ENCODE data around the gene ZDHHC7. TPM values are rescaled to one million over a fixed set of nuclear protein-coding genes. Genes with fewer than 3 reads are reported as not detected.

Gene ZDHHC7
- total RNA-seq, 4 donors from 2014 or later, result 45.9 to 65.5 (median 54.3) TPM

- H3K27ac ChIP-seq, result no peak overlapping the region
Observed at GRCh38 chr16:84985079-84986065, 26.0 kb downstream of the ZDHHC7 start.

GRCh38 chr16:84982434-84982833 is 28.9 kb downstream of the ZDHHC7 start:
- no peak overlapping the region for H3K27ac ChIP-seq
- no peak overlapping the region for H3K4me3 ChIP-seq
- peaks cover 72% of the 10 kb centered on the region for H3K36me3 ChIP-seq
- 73% methylated on average over 9 of the region's 9 CpGs for WGBS
- H3K9me3 ChIP-seq, result no peaks in the 10 kb centered on the region
- peaks cover 28% of the 10 kb centered on the region for H3K4me1 ChIP-seq
- TF ChIP-seq CTCF (IDR thresholded peaks at IDR 0.05) (no peak), EP300 (IDR thresholded peaks at IDR 0.05) (no peak), POLR2AphosphoS5 (IDR thresholded peaks at IDR 0.05) (no peak), POLR2A (IDR thresholded peaks at IDR 0.05) (no peak)
- DNase-seq (ENCODE audit: low spot score in 2 of 2), result no peak
- no peaks in the 10 kb centered on the region for H3K27me3 ChIP-seq

More at GRCh38 chr16:84985079-84986065, 26.0 kb downstream of the ZDHHC7 start:
- Histone ChIP-seq H3K27me3 (no peaks in the 10 kb centered on the region), H3K9me3 (no peaks in the 10 kb centered on the region), H3K4me1 (peaks cover 27% of the 10 kb centered on the region), H3K4me3 (no peak overlapping the region), H3K36me3 (peaks cover 79% of the 10 kb centered on the region)
- WGBS, result 81% methylated on average over 15 of the region's 15 CpGs
- DNase-seq (ENCODE audit: low spot score in 2 of 2), result no peak
- TF ChIP-seq POLR2A (IDR thresholded peaks at IDR 0.05) (no peak), POLR2AphosphoS5 (IDR thresholded peaks at IDR 0.05) (no peak), EP300 (IDR thresholded peaks at IDR 0.05) (no peak), CTCF (IDR thresholded peaks at IDR 0.05) (no peak)

GRCh38 chr16:84979516-84979915 is 31.8 kb downstream of the ZDHHC7 start:
- 84% methylated on average over 4 of the region's 4 CpGs for WGBS
- Histone ChIP-seq H3K27ac (no peak overlapping the region), H3K9me3 (no peaks in the 10 kb centered on the region), H3K27me3 (no peaks in the 10 kb centered on the region), H3K4me1 (peaks cover 16% of the 10 kb centered on the region), H3K4me3 (no peak overlapping the region), H3K36me3 (peaks cover 80% of the 10 kb centered on the region)
- DNase-seq (ENCODE audit: low spot score in 2 of 2), result no peak
- TF ChIP-seq POLR2AphosphoS5 (IDR thresholded peaks at IDR 0.05) (no peak), POLR2A (IDR thresholded peaks at IDR 0.05) (no peak), CTCF (IDR thresholded peaks at IDR 0.05) (no peak), EP300 (IDR thresholded peaks at IDR 0.05) (no peak)

GRCh38 chr16:84976644-84977400 is 34.5 kb downstream of the ZDHHC7 start:
- no peaks in the 10 kb centered on the region for H3K9me3 ChIP-seq
- TF ChIP-seq EP300 (IDR thresholded peaks at IDR 0.05) (no peak), CTCF (IDR thresholded peaks at IDR 0.05) (no peak), POLR2A (IDR thresholded peaks at IDR 0.05) (no peak), POLR2AphosphoS5 (IDR thresholded peaks at IDR 0.05) (no peak)
- H3K27me3 ChIP-seq, result no peaks in the 10 kb centered on the region
- peaks cover 13% of the 10 kb centered on the region for H3K4me1 ChIP-seq
- DNase-seq (ENCODE audit: low spot score in 2 of 2), result no peak
- H3K4me3 ChIP-seq, result no peak overlapping the region
- 70% methylated on average over 16 of the region's 17 CpGs for WGBS
- H3K36me3 ChIP-seq, result peaks cover 74% of the 10 kb centered on the region
- H3K27ac ChIP-seq, result no peak overlapping the region

- Histone ChIP-seq H3K4me3 (no peak overlapping the region), H3K27me3 (no peaks in the 10 kb centered on the region), H3K27ac (no peak overlapping the region), H3K36me3 (peaks cover 61% of the 10 kb centered on the region), H3K9me3 (no peaks in the 10 kb centered on the region), H3K4me1 (peaks cover 15% of the 10 kb centered on the region)
- TF ChIP-seq POLR2AphosphoS5 (IDR thresholded peaks at IDR 0.05) (no peak), POLR2A (IDR thresholded peaks at IDR 0.05) (no peak), EP300 (IDR thresholded peaks at IDR 0.05) (no peak), CTCF (IDR thresholded peaks at IDR 0.05) (no peak)
- 92% methylated on average over 21 of the region's 22 CpGs for WGBS
- no peak for DNase-seq (ENCODE audit: low spot score in 2 of 2)
Observed at GRCh38 chr16:84975522-84975921, 35.8 kb downstream of the ZDHHC7 start.

Measured in suprapubic skin (tissue), 4 donors.